ENCODE results near the gene GSX2. TPM values are rescaled to one million over a fixed set of nuclear protein-coding genes. Genes with fewer than 3 reads are reported as not detected.

Gene GSX2
- total RNA-seq, 1 donor from 2014 or later: not detected

DNA sequence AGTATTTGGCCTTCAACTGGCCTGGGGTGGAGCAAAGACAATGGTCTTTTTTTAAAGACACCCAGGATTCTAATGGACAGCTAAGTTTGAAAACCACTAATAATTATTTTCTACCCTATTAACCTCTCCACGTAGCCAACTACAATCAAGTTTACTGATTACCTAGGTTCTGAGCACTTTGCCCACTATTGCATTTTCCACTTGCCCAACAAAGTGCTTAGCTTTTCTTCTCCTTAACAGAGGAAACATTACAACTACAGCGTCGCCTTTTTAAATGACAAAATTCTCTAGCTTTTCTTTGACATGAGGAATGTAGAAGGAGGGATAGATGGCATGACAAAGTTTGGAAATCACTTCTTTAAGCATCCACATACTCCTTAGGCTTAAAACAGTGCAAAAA lies 37.6 kb upstream of the GSX2 start:
- ATAC-seq (ENCODE audit: low read depth): no peak
- intact Hi-C loops (cut with micrococcal nuclease): loop anchor here (5.0 to 10.0 kb wide), 4 partner anchors 318 to 1885 kb away; partner anchors contain the start of genes CEP135, EXOC1 and RASL11B
- Mint-ChIP-seq H3K27ac (no peak overlapping the region), H3K9me3 (no peaks in the 10 kb centered on the region), H3K4me3 (peak overlapping the region; percentile 50), H3K4me1 (peaks cover 61% of the 10 kb centered on the region), H3K36me3 (ENCODE audit: low read depth) (peaks cover 15% of the 10 kb centered on the region), H3K27me3 (no peaks in the 10 kb centered on the region)
- ChIA-PET POLR2A (no interaction called here), CTCF (no interaction called here)
- TF ChIP-seq, protein P1, sequence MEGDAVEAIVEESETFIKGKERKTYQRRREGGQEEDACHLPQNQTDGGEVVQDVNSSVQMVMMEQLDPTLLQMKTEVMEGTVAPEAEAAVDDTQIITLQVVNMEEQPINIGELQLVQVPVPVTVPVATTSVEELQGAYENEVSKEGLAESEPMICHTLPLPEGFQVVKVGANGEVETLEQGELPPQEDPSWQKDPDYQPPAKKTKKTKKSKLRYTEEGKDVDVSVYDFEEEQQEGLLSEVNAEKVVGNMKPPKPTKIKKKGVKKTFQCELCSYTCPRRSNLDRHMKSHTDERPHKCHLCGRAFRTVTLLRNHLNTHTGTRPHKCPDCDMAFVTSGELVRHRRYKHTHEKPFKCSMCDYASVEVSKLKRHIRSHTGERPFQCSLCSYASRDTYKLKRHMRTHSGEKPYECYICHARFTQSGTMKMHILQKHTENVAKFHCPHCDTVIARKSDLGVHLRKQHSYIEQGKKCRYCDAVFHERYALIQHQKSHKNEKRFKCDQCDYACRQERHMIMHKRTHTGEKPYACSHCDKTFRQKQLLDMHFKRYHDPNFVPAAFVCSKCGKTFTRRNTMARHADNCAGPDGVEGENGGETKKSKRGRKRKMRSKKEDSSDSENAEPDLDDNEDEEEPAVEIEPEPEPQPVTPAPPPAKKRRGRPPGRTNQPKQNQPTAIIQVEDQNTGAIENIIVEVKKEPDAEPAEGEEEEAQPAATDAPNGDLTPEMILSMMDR (IDR thresholded peaks at IDR 0.05): no peak
- no peak for DNase-seq

DNA sequence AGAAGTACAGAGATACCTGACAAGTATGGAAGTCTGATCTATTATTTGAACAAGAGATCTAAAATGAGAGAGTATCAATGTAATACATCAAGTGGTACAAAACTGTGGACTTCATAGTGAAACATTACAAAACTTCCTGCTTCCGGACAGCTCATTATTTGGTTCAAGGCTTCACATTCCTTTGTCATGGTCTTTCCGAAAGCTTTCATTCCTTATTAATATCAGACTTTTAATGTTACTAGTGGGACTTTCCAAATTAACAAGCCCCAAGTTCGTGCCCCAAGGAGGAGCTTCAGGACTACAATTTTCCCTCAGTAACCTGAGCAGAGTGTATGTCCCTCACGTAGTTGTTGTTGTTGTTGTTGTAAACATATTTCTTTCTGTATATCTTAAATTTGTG lies 36.7 kb upstream of the GSX2 start:
- POLR2A ChIA-PET: no interaction called here
- no peaks in the 10 kb centered on the region for H3K27me3 Mint-ChIP-seq
- H3K4me3 Mint-ChIP-seq: peak overlapping the region; percentile 92
- DNase-seq (no peak), ATAC-seq (ENCODE audit: low read depth) (no peak)
- H3K4me1 Mint-ChIP-seq: peaks cover 52% of the 10 kb centered on the region
- intact Hi-C loops (cut with micrococcal nuclease): loop anchor here (5.0 to 10.0 kb wide), 4 partner anchors 318 to 1884 kb away; partner anchors contain the start of genes CEP135, EXOC1 and RASL11B
- peak overlapping the region; percentile 87 for H3K27ac Mint-ChIP-seq
- H3K36me3 Mint-ChIP-seq (ENCODE audit: low read depth): peaks cover 15% of the 10 kb centered on the region
- H3K9me3 Mint-ChIP-seq: no peaks in the 10 kb centered on the region
- CTCF ChIA-PET: no interaction called here
- TF ChIP-seq, protein P1 (IDR thresholded peaks at IDR 0.05): no peak

DNA sequence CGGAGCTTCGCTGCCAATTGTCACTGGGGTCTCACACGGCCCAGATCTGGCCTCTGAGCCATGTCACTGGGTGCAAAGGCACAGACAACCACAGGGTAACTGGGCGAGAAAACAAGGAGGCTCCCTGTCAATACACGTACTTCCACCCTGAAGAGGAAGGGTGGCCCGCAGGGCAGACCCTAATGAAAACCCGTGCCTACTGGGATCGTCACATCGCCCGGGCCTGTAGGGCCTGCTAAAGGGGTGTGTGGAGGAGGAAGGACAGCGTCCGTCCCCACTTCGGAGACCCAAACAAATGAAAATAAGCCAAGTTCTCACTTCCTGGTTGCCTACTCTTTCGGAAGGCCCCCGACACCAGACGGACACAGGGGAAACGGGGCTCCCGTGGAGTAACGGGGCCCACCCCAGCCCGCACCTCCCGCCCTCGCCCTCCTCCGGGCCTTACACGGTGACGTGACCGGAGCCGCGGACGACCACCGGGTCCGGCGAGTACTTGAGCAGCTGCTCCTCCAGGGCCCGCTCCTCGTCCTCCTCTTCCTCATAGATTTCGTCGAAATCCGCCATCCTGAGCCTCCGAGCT lies 36.1 kb upstream of the GSX2 start:
- H3K9me3 Mint-ChIP-seq: no peaks in the 10 kb centered on the region
- peaks cover 3% of the 10 kb centered on the region for H3K27me3 Mint-ChIP-seq
- ChIA-PET POLR2A (interaction anchor here (0.7 kb wide), 1 partner anchor 1341 kb away, joined by 3 read pairs; no protein-coding TSS in a partner anchor), CTCF (no interaction called here)
- H3K36me3 Mint-ChIP-seq (ENCODE audit: low read depth): peaks cover 15% of the 10 kb centered on the region
- TF ChIP-seq, protein P1 (IDR thresholded peaks at IDR 0.05): no peak
- ATAC-seq (ENCODE audit: low read depth) (peak; percentile 33), DNase-seq (peak; percentile 57)
- intact Hi-C loops (cut with micrococcal nuclease): loop anchor here (1.0 to 10.0 kb wide), 8 partner anchors 27 to 1883 kb away; partner anchors contain the start of genes CEP135, EXOC1, RASL11B and SCFD2
- H3K4me3 Mint-ChIP-seq: peak overlapping the region; percentile 92
- H3K27ac Mint-ChIP-seq: peak overlapping the region; percentile 87
- H3K4me1 Mint-ChIP-seq: peaks cover 49% of the 10 kb centered on the region

DNA sequence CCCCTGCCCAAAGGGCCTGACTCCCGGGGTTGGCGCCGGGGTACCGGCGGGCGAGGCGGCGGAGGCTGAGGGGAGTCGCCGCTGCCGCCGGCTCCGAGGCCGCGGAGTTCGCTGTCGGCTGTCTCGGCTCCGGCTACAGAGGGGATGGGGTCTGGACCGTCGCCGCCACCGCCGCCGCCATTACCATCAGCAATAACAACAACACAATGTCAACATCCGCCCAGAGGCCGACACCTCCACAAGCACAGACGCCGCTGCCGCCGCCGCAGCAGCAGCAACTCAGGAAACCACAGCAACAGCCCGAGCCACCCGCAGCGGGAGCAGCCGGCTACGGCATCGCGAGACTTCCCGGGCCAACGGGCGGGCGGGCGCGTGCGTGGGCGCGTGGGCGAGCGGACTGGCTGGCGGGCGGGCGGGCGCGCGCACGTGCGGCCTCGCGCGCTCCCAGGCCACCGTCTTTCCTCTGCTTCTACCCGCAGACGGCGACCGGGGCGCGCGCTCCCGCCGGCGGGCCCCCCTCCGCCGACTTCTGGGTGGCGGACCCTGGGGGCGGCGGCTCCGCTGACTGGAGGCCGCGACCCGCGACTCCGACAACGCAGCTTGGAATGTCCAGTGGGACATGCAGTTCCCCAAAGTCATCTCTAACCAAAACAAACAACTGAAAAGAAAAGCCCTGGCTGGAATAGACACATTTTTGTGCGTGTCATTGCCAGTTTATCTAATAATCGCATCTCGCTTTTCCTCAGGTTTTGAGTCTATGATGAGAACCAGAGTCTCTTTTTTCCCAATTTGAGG lies 35.4 kb upstream of the GSX2 start, which contains the start of gene CHIC2:
CHIC2 (minus strand) TSS at position 289 of the 795 bp plus-strand sequence. CDS start 305 bp downstream, outside the sequence.
- peaks cover 47% of the 10 kb centered on the region for H3K4me1 Mint-ChIP-seq
- CTCF ChIA-PET: no interaction called here

More for the DNA sequence above, 35.4 kb upstream of the GSX2 start, which contains the start of gene CHIC2:
- peak within 1 kb of the TSS; percentile 92 for H3K4me3 Mint-ChIP-seq
- TF ChIP-seq, protein P1 (IDR thresholded peaks at IDR 0.05): no peak
- intact Hi-C loops (cut with micrococcal nuclease): loop anchor here (1.0 to 10.0 kb wide), 8 partner anchors 27 to 1883 kb away; partner anchors contain the start of genes CEP135, EXOC1, RASL11B and SCFD2
- H3K9me3 Mint-ChIP-seq: no peaks in the 10 kb centered on the region
- DNase-seq: peak; percentile 95
- peak within 1 kb of the TSS; percentile 87 for H3K27ac Mint-ChIP-seq
- peaks cover 3% of the 10 kb centered on the region for H3K27me3 Mint-ChIP-seq
- ATAC-seq (ENCODE audit: low read depth): peak; percentile 90
- H3K36me3 Mint-ChIP-seq (ENCODE audit: low read depth): peaks cover 15% of the 10 kb centered on the region
- POLR2A ChIA-PET: interaction anchor here (0.7 kb wide), 1 partner anchor 1342 kb away, joined by 3 read pairs; no protein-coding TSS in a partner anchor

Data from activated B cell treated with CpG ODN at 0.5 μM for 24 hours (primary cell).